Left colon (tissue), 2 donors: ENCODE data around the gene ZNF878. TPM values are rescaled to one million over a fixed set of nuclear protein-coding genes. Genes with fewer than 3 reads are reported as not detected.
"Not testable (repeated sequence)": the region's sequence is repeated elsewhere in the genome, so short reads cannot be mapped to it uniquely, and the experiment has no call there.

Experiments used
- ATAC-seq: fragments of 200-7000 bp; cut with Tn5 transposase; one replicate; pipeline ENCODE4 v1.9.1; 2020; ENCODE audit warnings: mild to moderate bottlenecking, moderate library complexity
- DNase-seq, 2 donors: peaks; one replicate each; pipeline ENCODE4 v3.0.0-alpha.2; 2020
- intact Hi-C, 2 donors: fragments of 100-400 bp; cut with DNase I in 1 of 2; cut with micrococcal nuclease in 1 of 2; formaldehyde crosslinking; loops; one replicate each; pipeline versions ENCODE4 v1.11.2 to v1.14.0; 2022; cut with DNase I, micrococcal nuclease
- long read RNA-seq: library from polyadenylated mRNA; unstranded; transcript quantifications from one replicate; pipeline ENCODE4 v2.0.0, GENCODE V29; 2021
- total RNA-seq, 2 donors: library from RNA; stranded (reverse); fragmentation: NEBNext Ultra II Directional; extraction: Animal tissue kit (Norgen Biotek cat#: 25700); gene quantifications; one replicate each; pipeline ENCODE4 v1.2.1, GENCODE V29; 2021
- donor health status: DM: no; HTN: no; CAD: no.
- donor health status: DM: yes; HTN: yes; CAD: no.

Gene ZNF878
- total RNA-seq, result under 1 TPM in 1 of 2 donors, not detected in 1; 0.45 TPM
- long read RNA-seq, result 0 reads

- intact Hi-C loops, result loop anchor here in 1 of 2 donors (10.0 kb wide), 1 partner anchor 92 kb away; the partner anchor contains the start of gene ZNF20
- peak; percentile 100 for ATAC-seq
Measured at GRCh38 chr19:12052497-12053169, at the start of gene ZNF878. Gene ZNF878 (minus strand): TSS chr19:12052961. CDS start chr19:12052801, 160 bp downstream.

GRCh38 chr19:12098040-12098439 lies 45.3 kb upstream of the ZNF878 start:
- DNase-seq (no peak), ATAC-seq (no peak)
- intact Hi-C loops, result no loop called here

More at GRCh38 chr19:12052497-12053169, at the start of gene ZNF878:
- peak; percentile 93 to 94 for DNase-seq

- DNase-seq (no peak), ATAC-seq (no peak)
- intact Hi-C loops, result no loop called here
Measured at GRCh38 chr19:12095111-12095790, 42.5 kb upstream of the ZNF878 start.

- ATAC-seq (no peak), DNase-seq (no peak)
- intact Hi-C loops, result no loop called here
Measured at GRCh38 chr19:12093777-12094176, 41.0 kb upstream of the ZNF878 start.

- intact Hi-C loops, result no loop called here
- no peak for DNase-seq
- no peak for ATAC-seq
Measured at GRCh38 chr19:12092956-12093355, 40.2 kb upstream of the ZNF878 start.

GRCh38 chr19:12092065-12092867 lies 39.5 kb upstream of the ZNF878 start:
- peak; percentile 78 to 83 for DNase-seq
- intact Hi-C loops, result no loop called here
- ATAC-seq, result peak; percentile 97

GRCh38 chr19:12090807-12091206 lies 38.0 kb upstream of the ZNF878 start:
- DNase-seq, result peak; percentile 30 to 59
- intact Hi-C loops, result no loop called here
- ATAC-seq, result peak; percentile 46

- intact Hi-C loops, result no loop called here
- no peak for DNase-seq
- no peak for ATAC-seq
Measured at GRCh38 chr19:12085074-12085818, 32.5 kb upstream of the ZNF878 start.

- intact Hi-C loops, result not testable (repeated sequence)
Measured at GRCh38 chr19:12083336-12083735, 30.6 kb upstream of the ZNF878 start.

GRCh38 chr19:12077375-12077774 lies 24.6 kb upstream of the ZNF878 start:
- no peak for ATAC-seq
- DNase-seq, result no peak
- intact Hi-C loops, result no loop called here

More at GRCh38 chr19:12083336-12083735, 30.6 kb upstream of the ZNF878 start:
- ATAC-seq, DNase-seq: not testable (repeated sequence)

- intact Hi-C loops, DNase-seq, ATAC-seq: not testable (repeated sequence)
Measured at GRCh38 chr19:12076331-12076730, 23.6 kb upstream of the ZNF878 start.

GRCh38 chr19:12075538-12076139 lies 22.9 kb upstream of the ZNF878 start:
- DNase-seq, result no peak
- intact Hi-C loops, result no loop called here
- ATAC-seq, result no peak

- DNase-seq (peak; percentile 98), ATAC-seq (peak; percentile 97)
- intact Hi-C loops, result no loop called here
Measured at GRCh38 chr19:12064590-12065538, 12.1 kb upstream of the ZNF878 start, which contains the start of gene ZNF844. Gene ZNF844 (plus strand): TSS chr19:12064731. CDS start chr19:12064874, 143 bp downstream.

GRCh38 chr19:12055784-12056183 lies 3.0 kb upstream of the ZNF878 start:
- intact Hi-C loops, result loop anchor here (5.0 to 10.0 kb wide), 2 partner anchors 87 to 89 kb away; partner anchors contain the start of gene ZNF20 (in 2 of the 2)
- ATAC-seq, result no peak
- DNase-seq, result no peak

- ATAC-seq, result peak; percentile 16
- intact Hi-C loops, result loop anchor here in 1 of 2 donors (10.0 kb wide), 1 partner anchor 93 kb away; the partner anchor contains the start of gene ZNF20
- DNase-seq, result no peak
Measured at GRCh38 chr19:12052091-12052496, 667 bp downstream of the ZNF878 start.

GRCh38 chr19:12047868-12048267 lies 4.9 kb downstream of the ZNF878 start:
- no peak for ATAC-seq
- DNase-seq, result no peak
- intact Hi-C loops, result no loop called here
